ENCODE measurements around the gene DRC7. TPM values are rescaled to one million over a fixed set of nuclear protein-coding genes. Genes with fewer than 3 reads are reported as not detected.

DRC7 gene
- polyA plus RNA-seq, 1 of the 3 experiments (the other 2 are of a cell fraction) = 0.58 TPM

DNA sequence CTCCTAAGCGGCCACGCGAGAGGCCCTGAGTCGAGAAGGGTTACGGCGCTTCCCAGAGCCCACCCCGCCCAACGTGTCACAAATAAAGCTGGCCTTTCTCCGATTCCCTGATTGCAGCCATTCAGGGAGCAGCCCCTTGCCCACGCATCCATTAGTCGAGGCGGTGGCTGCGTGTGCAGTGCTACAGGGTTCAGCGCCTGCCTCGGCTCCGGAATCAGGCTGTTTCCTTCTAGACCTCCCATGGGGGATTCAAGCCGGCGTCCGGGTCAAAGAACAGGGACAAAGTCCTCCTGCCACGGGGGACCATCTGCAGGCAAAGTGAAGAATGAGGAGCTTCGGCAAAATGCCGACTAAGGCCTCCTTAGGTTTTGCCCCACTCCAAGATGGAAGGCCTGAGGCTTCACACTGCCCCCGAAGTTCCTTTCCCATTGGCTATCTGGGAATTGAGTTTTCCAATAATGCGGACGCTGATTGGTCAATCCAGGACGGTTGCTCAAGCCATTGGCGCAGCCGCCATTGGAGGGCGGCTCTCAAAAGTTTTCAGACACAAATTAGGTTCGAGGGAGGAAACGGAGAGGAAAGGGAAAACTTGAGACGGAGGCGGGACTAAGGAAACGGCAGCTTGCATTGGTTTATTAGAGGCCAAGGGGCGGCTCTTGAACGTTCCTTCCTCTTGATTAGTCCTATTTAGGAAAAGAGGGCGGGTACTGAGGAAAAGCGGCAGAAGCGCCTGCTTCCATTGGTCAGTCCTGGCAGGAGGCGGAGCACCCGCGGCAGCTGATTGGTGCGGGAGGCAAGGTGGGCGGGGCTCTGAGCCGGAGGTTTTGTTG lies 40.5 kb downstream of the DRC7 start:
- Histone ChIP-seq H2AFZ (ENCODE audit: low read depth) (peak overlapping the region; percentile 81; the same call in 1 of the 2 replicates), H3K27me3 (ENCODE audit: insufficient read depth) (no peaks in the 10 kb centered on the region), H3K9me3 (no peaks in the 10 kb centered on the region), H3K4me3 (ENCODE audit: low read depth in 2 of 2, low read length in 1 of 2) (peak overlapping the region; percentile 61 to 83), H3K79me2 (ENCODE audit: insufficient read depth) (peaks cover 23% of the 10 kb centered on the region; the same call in 1 of the 2 replicates), H3F3A (replicated peaks; ENCODE audit: insufficient read depth) (peaks cover 5% of the 10 kb centered on the region), H4K20me1 (ENCODE audit: insufficient read depth) (no peaks in the 10 kb centered on the region), H3K9ac (peak overlapping the region; percentile 95), H3K4me1 (ENCODE audit: control insufficient read depth in 1 of 2, insufficient read depth in 2 of 2, low read depth in 1 of 2, low read length in 1 of 2) (peaks cover 9 to 15% of the 10 kb centered on the region in 2 experiments; a peak in 2 of 4 replicates), H3K36me3 (replicated peaks in 1 of 2; ENCODE audit: control insufficient read depth in 1 of 2, insufficient read depth in 2 of 2, low read length in 1 of 2) (peaks cover 0 to 7% of the 10 kb centered on the region in 2 experiments), H3K4me2 (peak overlapping the region; percentile 98), H3K27ac (ENCODE audit: low read depth in 2 of 2, low read length in 1 of 2) (peak overlapping the region; percentile 72 to 85), H3K9me2 (no peaks in the 10 kb centered on the region)
- CTCF ChIA-PET = interaction anchor here (0.9 to 4.0 kb wide), 9 partner anchors 23 to 265 kb away, joined by 3 to 16 read pairs (median 3); no protein-coding TSS in a partner anchor
- DNase-seq = peak; percentile 98
- POLR2A ChIA-PET = interaction anchor here (0.6 to 1.0 kb wide), 7 partner anchors 9 to 394 kb away, joined by 3 to 6 read pairs (median 3); partner anchors contain the start of gene CFAP20
- 1% methylated on average over 28 of the region's 45 CpGs for WGBS (ENCODE audit: low lambda C conversion rate)
- TF ChIP-seq RAD21 (IDR thresholded peaks at IDR 0.05; ENCODE audit: low read length) = no peak
- TF ChIP-seq, protein P1, sequence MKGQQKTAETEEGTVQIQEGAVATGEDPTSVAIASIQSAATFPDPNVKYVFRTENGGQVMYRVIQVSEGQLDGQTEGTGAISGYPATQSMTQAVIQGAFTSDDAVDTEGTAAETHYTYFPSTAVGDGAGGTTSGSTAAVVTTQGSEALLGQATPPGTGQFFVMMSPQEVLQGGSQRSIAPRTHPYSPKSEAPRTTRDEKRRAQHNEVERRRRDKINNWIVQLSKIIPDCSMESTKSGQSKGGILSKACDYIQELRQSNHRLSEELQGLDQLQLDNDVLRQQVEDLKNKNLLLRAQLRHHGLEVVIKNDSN (IDR thresholded peaks at IDR 0.05; ENCODE audit: borderline replicate concordance, low read depth) = no peak
- 0 out of 2 replicates have a peak, but pooled peaks have one; percentile 10 for TF ChIP-seq MXI1 (IDR thresholded peaks at IDR 0.05; ENCODE audit: low read depth, low read length)
- TF ChIP-seq TEAD4 (IDR thresholded peaks at IDR 0.05; ENCODE audit: borderline replicate concordance, insufficient read depth) = no peak
- TF ChIP-seq RXRA (IDR thresholded peaks at IDR 0.05; ENCODE audit: borderline replicate concordance, low read depth) = no peak
- TF ChIP-seq SMC3 (IDR thresholded peaks at IDR 0.05; ENCODE audit: low read depth, low read length) = no peak
- peak; percentile 99 for TF ChIP-seq YY1 (IDR thresholded peaks at IDR 0.05; ENCODE audit: low read depth)
- TF ChIP-seq, protein P2, sequence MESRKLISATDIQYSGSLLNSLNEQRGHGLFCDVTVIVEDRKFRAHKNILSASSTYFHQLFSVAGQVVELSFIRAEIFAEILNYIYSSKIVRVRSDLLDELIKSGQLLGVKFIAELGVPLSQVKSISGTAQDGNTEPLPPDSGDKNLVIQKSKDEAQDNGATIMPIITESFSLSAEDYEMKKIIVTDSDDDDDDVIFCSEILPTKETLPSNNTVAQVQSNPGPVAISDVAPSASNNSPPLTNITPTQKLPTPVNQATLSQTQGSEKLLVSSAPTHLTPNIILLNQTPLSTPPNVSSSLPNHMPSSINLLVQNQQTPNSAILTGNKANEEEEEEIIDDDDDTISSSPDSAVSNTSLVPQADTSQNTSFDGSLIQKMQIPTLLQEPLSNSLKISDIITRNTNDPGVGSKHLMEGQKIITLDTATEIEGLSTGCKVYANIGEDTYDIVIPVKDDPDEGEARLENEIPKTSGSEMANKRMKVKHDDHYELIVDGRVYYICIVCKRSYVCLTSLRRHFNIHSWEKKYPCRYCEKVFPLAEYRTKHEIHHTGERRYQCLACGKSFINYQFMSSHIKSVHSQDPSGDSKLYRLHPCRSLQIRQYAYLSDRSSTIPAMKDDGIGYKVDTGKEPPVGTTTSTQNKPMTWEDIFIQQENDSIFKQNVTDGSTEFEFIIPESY (IDR thresholded peaks at IDR 0.05; ENCODE audit: borderline replicate concordance, low read depth) = no peak
- TF ChIP-seq FOXJ3 (CRISPR knock-in tag; IDR thresholded peaks at IDR 0.05) = no peak
- no peak; the same call in 1 of the 2 replicates for TF ChIP-seq NFIC (IDR thresholded peaks at IDR 0.05; ENCODE audit: borderline replicate concordance)
- no peak for TF ChIP-seq JUND (IDR thresholded peaks at IDR 0.05)
- peak; percentile 96 for TF ChIP-seq CHD2 (IDR thresholded peaks at IDR 0.05; ENCODE audit: low read length, partially characterized antibody)
- TF ChIP-seq, protein P3, sequence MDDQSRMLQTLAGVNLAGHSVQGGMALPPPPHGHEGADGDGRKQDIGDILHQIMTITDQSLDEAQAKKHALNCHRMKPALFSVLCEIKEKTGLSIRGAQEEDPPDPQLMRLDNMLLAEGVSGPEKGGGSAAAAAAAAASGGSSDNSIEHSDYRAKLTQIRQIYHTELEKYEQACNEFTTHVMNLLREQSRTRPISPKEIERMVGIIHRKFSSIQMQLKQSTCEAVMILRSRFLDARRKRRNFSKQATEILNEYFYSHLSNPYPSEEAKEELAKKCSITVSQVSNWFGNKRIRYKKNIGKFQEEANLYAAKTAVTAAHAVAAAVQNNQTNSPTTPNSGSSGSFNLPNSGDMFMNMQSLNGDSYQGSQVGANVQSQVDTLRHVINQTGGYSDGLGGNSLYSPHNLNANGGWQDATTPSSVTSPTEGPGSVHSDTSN (IDR thresholded peaks at IDR 0.05) = peak; percentile 30; the same call in 1 of the 2 replicates
- peak; percentile 13; the same call in 1 of the 2 replicates for TF ChIP-seq TCF12 (IDR thresholded peaks at IDR 0.05)
- TF ChIP-seq, protein P4, sequence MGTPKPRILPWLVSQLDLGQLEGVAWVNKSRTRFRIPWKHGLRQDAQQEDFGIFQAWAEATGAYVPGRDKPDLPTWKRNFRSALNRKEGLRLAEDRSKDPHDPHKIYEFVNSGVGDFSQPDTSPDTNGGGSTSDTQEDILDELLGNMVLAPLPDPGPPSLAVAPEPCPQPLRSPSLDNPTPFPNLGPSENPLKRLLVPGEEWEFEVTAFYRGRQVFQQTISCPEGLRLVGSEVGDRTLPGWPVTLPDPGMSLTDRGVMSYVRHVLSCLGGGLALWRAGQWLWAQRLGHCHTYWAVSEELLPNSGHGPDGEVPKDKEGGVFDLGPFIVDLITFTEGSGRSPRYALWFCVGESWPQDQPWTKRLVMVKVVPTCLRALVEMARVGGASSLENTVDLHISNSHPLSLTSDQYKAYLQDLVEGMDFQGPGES (IDR thresholded peaks at IDR 0.05; ENCODE audit: low read depth, low read length) = peak; percentile 98
- TF ChIP-seq RCOR1 (IDR thresholded peaks at IDR 0.05; ENCODE audit: low read length) = no peak
- peak; percentile 78 for TF ChIP-seq GABPA (IDR thresholded peaks at IDR 0.05; ENCODE audit: low read depth)
- TF ChIP-seq ELF1 (IDR thresholded peaks at IDR 0.05) = peak; percentile 82
- no peak for TF ChIP-seq NRF1 (IDR thresholded peaks at IDR 0.05; ENCODE audit: low read depth, low read length)
- TF ChIP-seq RFX5 (IDR thresholded peaks at IDR 0.05; ENCODE audit: low read length) = peak; percentile 55; the same call in 1 of the 2 replicates
- TF ChIP-seq, protein P5, sequence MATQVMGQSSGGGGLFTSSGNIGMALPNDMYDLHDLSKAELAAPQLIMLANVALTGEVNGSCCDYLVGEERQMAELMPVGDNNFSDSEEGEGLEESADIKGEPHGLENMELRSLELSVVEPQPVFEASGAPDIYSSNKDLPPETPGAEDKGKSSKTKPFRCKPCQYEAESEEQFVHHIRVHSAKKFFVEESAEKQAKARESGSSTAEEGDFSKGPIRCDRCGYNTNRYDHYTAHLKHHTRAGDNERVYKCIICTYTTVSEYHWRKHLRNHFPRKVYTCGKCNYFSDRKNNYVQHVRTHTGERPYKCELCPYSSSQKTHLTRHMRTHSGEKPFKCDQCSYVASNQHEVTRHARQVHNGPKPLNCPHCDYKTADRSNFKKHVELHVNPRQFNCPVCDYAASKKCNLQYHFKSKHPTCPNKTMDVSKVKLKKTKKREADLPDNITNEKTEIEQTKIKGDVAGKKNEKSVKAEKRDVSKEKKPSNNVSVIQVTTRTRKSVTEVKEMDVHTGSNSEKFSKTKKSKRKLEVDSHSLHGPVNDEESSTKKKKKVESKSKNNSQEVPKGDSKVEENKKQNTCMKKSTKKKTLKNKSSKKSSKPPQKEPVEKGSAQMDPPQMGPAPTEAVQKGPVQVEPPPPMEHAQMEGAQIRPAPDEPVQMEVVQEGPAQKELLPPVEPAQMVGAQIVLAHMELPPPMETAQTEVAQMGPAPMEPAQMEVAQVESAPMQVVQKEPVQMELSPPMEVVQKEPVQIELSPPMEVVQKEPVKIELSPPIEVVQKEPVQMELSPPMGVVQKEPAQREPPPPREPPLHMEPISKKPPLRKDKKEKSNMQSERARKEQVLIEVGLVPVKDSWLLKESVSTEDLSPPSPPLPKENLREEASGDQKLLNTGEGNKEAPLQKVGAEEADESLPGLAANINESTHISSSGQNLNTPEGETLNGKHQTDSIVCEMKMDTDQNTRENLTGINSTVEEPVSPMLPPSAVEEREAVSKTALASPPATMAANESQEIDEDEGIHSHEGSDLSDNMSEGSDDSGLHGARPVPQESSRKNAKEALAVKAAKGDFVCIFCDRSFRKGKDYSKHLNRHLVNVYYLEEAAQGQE (IDR thresholded peaks at IDR 0.05; ENCODE audit: low read depth, low read length) = no peak
- TF ChIP-seq GATA2 (CRISPR knock-in tag; IDR thresholded peaks at IDR 0.05) = no peak
- TF ChIP-seq FOSL2 (IDR thresholded peaks at IDR 0.05; ENCODE audit: borderline replicate concordance, low read depth) = no peak
- peak; percentile 81 for TF ChIP-seq POLR2AphosphoS5 (IDR thresholded peaks at IDR 0.05; ENCODE audit: low read depth, low read length)
- no peak for TF ChIP-seq EP300 (IDR thresholded peaks at IDR 0.05; ENCODE audit: borderline replicate concordance in 1 of 2, low read depth in 1 of 2, low read length in 1 of 2)
